SK-N-MC (cell line): ENCODE results near the gene MGAT5B.

Source experiments
- EZH2 ChIP-seq: fragments of 200-600 bp; sonication (generic); IDR thresholded peaks from one replicate; pipeline ENCODE4 v1.6.1; 2017; ENCODE audit warnings: antibody characterized with exemption
- FOXP2 ChIP-seq: optimal IDR thresholded peaks from 2 replicates; pipeline ENCODE3; 2011; ENCODE audit warnings: mild to moderate bottlenecking, moderate library complexity; ENCODE audit not compliant: insufficient read depth; ENCODE audit errors: extremely low read length, control extremely low read depth
- POLR2AphosphoS5 ChIP-seq: IDR thresholded peaks from 2 replicates; pipeline ENCODE4 v1.6.1; 2012; ENCODE audit warnings: mild to moderate bottlenecking, low read depth, low read length, borderline replicate concordance

DNA sequence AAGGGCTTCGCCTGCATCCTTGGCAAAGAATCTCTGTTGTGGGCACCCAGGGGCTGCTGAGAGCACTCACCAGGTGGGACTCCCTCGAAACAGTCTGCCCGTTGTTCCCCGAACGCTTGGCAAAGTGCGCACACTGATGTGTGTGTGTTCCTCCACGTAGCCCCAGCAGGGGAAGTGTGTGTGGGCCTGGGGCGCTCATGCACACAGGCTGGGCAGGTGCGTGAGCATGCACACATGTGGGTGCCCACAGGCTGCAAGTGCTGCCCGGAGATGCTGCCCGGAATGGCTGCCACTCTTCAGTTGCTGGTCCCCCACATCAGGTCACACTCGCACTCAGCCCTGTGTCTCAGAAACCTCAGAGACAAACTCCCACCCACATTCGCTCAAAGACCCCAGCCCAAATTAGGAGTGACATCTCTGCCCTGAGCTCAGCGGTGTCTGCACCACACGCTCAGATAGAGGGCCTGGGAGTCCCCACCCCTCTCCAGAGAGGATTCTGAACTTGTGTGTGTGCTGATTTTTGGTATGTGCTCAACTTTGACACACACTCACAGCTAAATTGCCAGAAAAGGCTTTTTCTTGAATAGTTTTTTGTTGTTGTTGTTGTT is 119.4 kb downstream of the MGAT5B start:
- no peak for TF ChIP-seq EZH2
- no peak for TF ChIP-seq POLR2AphosphoS5
- no peak for TF ChIP-seq FOXP2
